Adrenal gland (tissue), 5 donors: Measurements from ENCODE around the gene CHMP5.

Experiments used
- POLR2A ChIP-seq, 2 donors: fragments of 450-650 bp; IDR thresholded peaks; one replicate each; pipeline ENCODE4 v1.6.1; 2017; ENCODE audit warnings: antibody characterized with exemption in 2 of 2, mild to moderate bottlenecking in 2 of 2, moderate library complexity in 1 of 2
- TF ChIP-seq, protein P1 (sequence below), 6 experiments: fragments of 450-650 bp in 4 of 6; fragments of 200-600 bp in 2 of 6; sonication (generic) in 1 of 6; IDR thresholded peaks; 1 replicate in 5 of 6; 2 replicates in 1 of 6; pipeline versions ENCODE4 v1.5.1 to v1.8.0; 2016 to 2021; ENCODE audit warnings: antibody characterized with exemption in 6 of 6, mild to moderate bottlenecking in 2 of 6, moderate library complexity in 1 of 6
- donor health status: DM: no; HTN: no; CAD: no.

DNA sequence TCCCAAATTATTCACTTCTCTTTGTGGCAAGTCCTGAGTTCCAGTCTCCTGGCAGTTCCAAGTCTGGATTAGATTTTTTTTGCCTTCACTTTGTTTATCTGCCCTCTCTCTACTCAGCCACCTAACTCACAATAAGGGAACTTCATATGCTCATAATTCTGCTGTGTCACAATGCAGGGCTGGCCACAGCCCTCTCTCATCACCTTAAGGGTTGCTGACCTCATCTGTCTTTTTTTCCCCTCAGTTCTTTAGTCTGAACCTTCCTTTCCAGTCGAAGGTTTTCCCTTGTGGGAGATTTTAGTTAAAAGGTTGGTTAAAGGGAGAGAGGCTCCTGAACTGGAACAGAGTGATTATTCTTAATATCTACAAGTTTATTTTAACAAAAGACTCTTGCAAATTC lies 4.5 kb upstream of the CHMP5 start:
- TF ChIP-seq, protein P1, sequence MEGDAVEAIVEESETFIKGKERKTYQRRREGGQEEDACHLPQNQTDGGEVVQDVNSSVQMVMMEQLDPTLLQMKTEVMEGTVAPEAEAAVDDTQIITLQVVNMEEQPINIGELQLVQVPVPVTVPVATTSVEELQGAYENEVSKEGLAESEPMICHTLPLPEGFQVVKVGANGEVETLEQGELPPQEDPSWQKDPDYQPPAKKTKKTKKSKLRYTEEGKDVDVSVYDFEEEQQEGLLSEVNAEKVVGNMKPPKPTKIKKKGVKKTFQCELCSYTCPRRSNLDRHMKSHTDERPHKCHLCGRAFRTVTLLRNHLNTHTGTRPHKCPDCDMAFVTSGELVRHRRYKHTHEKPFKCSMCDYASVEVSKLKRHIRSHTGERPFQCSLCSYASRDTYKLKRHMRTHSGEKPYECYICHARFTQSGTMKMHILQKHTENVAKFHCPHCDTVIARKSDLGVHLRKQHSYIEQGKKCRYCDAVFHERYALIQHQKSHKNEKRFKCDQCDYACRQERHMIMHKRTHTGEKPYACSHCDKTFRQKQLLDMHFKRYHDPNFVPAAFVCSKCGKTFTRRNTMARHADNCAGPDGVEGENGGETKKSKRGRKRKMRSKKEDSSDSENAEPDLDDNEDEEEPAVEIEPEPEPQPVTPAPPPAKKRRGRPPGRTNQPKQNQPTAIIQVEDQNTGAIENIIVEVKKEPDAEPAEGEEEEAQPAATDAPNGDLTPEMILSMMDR (IDR thresholded peaks at IDR 0.05): no peak
- TF ChIP-seq POLR2A (IDR thresholded peaks at IDR 0.05): no peak
